Gastrocnemius medialis (tissue), 4 donors: ENCODE data around the gene MACROD2.

Source experiments
- POLR2A ChIP-seq, 2 donors: fragments of 450-650 bp; IDR thresholded peaks; one replicate each; pipeline ENCODE4 v1.6.1; 2017; ENCODE audit warnings: antibody characterized with exemption in 2 of 2, mild to moderate bottlenecking in 2 of 2, moderate library complexity in 2 of 2
- TF ChIP-seq, protein P1 (sequence below), 5 experiments: fragments of 450-650 bp in 3 of 5; fragments of 200-600 bp in 2 of 5; sonication (generic) in 2 of 5; IDR thresholded peaks in 4 of 5; conservative IDR thresholded peaks in 1 of 5; 1 replicate in 4 of 5; 2 replicates in 1 of 5; pipeline ENCODE4 v1.5.1; 2016 to 2019; ENCODE audit warnings: antibody characterized with exemption in 5 of 5, mild to moderate bottlenecking in 3 of 5, moderate library complexity in 3 of 5

DNA sequence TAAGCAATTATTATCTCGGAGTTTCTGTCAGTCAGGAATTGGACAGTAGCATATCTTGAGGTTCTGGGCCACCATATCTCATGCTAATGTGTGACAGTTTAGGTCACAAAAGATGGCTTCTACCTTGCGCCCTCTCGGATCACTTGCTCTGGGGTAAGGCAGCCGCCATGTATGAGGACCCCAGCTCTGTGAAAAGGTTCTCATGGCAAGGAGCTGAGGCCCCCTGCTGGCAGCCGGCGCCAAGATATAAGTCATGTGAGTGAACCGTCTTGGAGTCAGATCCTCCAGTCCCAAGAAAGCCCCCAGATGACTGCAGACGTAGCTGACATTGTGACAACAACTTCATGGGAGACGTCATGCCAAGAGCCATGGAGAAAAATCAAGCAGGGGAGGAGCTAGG is 1907.2 kb downstream of the MACROD2 start:
- TF ChIP-seq, protein P1, sequence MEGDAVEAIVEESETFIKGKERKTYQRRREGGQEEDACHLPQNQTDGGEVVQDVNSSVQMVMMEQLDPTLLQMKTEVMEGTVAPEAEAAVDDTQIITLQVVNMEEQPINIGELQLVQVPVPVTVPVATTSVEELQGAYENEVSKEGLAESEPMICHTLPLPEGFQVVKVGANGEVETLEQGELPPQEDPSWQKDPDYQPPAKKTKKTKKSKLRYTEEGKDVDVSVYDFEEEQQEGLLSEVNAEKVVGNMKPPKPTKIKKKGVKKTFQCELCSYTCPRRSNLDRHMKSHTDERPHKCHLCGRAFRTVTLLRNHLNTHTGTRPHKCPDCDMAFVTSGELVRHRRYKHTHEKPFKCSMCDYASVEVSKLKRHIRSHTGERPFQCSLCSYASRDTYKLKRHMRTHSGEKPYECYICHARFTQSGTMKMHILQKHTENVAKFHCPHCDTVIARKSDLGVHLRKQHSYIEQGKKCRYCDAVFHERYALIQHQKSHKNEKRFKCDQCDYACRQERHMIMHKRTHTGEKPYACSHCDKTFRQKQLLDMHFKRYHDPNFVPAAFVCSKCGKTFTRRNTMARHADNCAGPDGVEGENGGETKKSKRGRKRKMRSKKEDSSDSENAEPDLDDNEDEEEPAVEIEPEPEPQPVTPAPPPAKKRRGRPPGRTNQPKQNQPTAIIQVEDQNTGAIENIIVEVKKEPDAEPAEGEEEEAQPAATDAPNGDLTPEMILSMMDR (IDR thresholded peaks at IDR 0.05 in 4 of 5, conservative IDR thresholded peaks at IDR 0.05 in 1 of 5) = no peak
- TF ChIP-seq POLR2A (IDR thresholded peaks at IDR 0.05) = no peak
